Endometrium (tissue), 2 donors: ENCODE data around the gene TIMELESS.
"Not testable (repeated sequence)": the region's sequence is repeated elsewhere in the genome, so short reads cannot be mapped to it uniquely, and the experiment has no call there.

Source experiments
- FAIRE-seq: peaks from 2 replicates; lab custom pipeline; 2012; peaks lifted over from hg19 to GRCh38; lab: Jason Lieb, UNC
- donor health status: control.
- donor health status: control.

The TIMELESS gene

GRCh38 chr12:56448860-56449621, at the start of gene TIMELESS:
TIMELESS (minus strand) TSS chr12:56449426; CDS start chr12:56434170, 15,256 bp downstream.
- FAIRE-seq: peak; percentile 33

DNA sequence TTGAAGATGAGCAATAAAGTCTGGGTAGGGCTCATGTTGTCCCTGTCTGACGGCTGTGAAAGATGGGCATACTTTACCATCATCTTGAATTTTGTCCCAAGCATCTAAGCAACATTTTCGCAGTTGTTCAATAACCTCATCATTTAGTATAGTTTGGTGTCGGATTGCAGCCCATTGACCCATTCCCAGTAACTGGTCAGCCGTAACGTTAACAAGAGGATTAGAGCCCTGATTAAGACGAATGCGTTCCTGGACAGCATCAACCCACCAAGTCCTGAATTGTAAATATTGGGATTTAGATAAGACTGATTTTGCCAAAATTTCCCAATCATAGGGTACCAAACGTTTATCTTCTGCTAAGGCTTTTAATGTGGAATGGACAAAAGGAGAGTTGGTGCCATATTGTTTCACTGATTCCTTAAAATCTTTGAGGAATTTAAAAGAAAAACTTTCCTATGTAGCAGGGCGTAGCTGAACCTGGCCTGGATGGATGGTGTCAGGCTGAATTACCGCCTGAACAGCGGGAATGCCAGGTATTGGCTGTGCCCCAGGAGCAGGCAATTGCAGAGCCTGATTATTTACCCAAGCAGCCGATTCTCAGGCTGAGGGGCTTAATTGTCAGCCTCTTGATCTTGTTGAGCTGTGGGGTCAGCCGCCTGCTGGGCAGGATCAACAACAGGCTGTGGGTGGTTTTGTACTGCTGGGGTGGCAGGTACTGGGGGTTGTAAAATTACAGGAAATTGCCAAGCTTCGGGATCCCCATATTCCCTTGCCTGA, 49.1 kb upstream of the TIMELESS start:
- not testable (repeated sequence) for FAIRE-seq

- FAIRE-seq: not testable (repeated sequence)
Observed at GRCh38 chr12:56496704-56497103, 47.5 kb upstream of the TIMELESS start.

GRCh38 chr12:56494481-56494880, 45.3 kb upstream of the TIMELESS start:
- FAIRE-seq: not testable (repeated sequence)

DNA sequence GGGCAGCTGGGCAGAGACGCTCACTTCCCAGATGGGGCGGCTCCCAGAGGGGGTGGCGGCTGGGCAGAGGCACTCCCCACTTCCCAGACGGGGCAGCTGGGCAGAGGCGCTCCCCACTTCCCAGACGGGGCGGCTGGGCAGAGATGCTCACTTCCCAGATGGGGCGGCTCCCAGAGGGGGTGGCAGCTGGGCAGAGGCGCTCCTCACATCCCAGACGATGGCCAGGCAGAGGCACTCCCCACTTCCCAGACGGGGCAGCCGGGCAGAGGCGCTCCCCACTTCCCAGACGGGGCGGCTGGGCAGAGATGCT, 44.8 kb upstream of the TIMELESS start:
- not testable (repeated sequence) for FAIRE-seq

DNA sequence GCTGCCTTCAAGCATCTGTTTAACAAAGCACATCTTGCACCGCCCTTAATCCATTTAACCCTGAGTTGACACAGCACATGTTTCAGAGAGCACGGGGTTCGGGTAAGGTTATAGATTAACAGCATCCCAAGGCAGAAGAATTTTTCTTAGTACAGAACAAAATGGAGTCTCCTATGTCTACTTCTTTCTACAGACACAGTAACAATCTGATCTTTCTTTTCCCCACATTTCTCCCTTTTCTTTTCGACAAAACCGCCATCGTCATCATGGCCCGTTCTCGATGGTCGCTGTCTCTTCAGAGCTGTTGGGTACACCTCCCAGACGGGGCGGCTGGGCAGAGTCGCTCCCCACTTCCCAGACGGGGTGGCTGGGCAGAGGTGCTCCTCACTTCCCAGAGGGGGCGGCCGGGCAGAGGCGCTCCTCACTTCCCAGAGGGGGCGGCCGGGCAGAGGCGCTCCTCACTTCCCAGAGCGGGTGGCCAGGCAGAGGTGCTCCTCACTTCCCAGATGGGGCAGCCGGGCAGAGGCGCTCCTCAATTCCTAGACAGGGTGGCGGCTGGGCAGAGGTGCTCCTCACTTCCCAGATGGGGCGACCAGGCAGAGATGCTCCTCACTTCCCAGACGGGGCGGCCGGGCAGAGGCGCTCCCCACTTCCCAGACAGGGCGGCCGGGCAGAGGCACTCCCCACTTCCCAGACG, 44.3 kb upstream of the TIMELESS start:
- FAIRE-seq: not testable (repeated sequence)

- FAIRE-seq: no peak
Observed at GRCh38 chr12:56490360-56490759, 41.1 kb upstream of the TIMELESS start.

DNA sequence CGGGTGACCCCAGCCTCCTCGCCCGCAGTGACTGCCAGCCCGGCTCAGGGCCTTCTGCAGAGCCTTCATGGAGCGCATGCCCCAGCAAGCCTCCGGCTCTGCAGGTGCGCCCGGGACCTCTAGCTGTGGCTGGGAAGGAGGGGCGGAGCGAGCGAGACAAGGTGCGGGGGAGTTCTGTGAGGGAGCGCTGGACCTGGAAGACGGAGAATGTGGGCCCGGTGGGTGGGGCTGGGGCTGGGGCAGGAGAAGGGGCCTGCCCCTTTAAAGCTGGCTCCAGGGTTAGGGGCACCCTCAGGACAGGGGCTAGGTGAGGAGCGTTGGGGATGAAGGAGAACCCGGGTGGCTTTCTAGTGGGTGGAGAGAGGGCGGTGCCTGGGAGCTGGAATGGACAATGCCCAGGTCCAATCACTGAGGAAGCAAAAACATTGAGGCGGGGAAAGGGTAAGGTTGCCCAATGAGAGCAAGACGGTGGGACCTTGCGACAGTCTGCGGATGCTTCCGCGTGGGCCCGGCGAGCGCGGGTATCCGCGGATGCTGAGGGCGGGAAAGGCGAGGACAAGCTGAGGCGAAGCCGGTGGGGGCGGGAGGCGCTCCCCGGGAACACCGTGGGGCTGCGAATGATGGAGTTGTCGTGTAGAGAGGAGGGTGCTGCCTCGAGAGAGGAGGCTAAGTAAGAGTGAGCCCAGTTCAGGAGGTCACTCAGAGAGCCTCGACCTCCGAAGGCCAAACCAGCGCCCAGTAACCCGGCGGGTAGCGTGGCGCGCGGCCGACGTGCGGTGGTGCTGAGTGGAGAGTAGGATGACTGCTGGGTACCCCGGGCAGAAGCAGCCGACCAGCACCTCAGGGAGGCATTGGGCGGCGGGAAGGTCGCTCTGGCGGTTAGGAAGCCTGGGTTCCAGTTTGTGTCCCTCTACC, 39.1 kb upstream of the TIMELESS start, which contains the start of gene GLS2:
Gene GLS2, minus strand, starts transcription at position 121 of the 915 bp plus-strand sequence. Its CDS starts 43 bp downstream, at position 78.
- FAIRE-seq: no peak

- FAIRE-seq: no peak
Observed at GRCh38 chr12:56487448-56488040, 38.3 kb upstream of the TIMELESS start.

- no peak for FAIRE-seq
Observed at GRCh38 chr12:56486694-56487093, 37.5 kb upstream of the TIMELESS start.

GRCh38 chr12:56484566-56484965, 35.3 kb upstream of the TIMELESS start:
- no peak for FAIRE-seq

- FAIRE-seq: no peak
Observed at GRCh38 chr12:56479625-56480024, 30.4 kb upstream of the TIMELESS start.

GRCh38 chr12:56477521-56478225, 28.4 kb upstream of the TIMELESS start:
- no peak for FAIRE-seq

GRCh38 chr12:56476972-56477432, 27.8 kb upstream of the TIMELESS start:
- FAIRE-seq: no peak

DNA sequence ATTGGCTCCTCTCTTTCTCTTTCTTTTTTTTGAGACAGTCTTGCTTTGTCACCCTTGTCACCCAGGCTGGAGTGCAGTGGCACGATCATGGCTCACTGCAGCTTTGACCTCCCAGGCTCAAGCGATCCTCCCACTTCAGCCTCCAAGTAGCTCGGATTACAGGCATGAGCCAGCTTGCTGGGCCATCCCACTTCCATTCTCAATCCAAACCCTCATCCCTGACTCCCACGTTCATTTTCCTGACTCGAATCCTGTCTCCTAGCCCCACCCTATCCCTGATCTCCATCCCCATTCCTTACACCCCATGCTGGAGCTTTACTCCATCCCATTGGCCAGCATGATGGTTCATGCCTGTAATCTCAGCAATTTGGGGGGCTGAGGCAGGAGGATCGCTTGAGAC, 26.9 kb upstream of the TIMELESS start:
- no peak for FAIRE-seq

DNA sequence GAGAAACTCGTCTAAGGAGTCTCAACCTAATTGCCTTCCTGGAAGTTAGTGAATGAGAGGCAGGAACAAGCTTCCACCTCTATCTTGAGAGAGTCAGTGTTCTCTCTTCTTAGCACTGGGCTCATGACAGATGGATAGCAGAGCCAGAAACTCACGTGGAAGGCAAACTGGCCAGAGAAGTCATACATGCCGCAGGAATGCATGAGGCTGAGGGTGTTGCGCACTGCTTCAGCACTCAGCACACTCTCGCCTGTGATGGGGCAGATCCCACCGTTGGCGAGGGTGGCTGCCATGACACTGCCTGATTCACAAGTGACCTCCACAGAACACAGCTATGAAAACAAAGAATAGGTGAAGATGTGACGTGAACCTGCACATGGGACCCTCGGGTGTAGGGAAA, 25.2 kb upstream of the TIMELESS start:
- no peak for FAIRE-seq

GRCh38 chr12:56469007-56469930, 20.0 kb upstream of the TIMELESS start:
- FAIRE-seq: no peak

DNA sequence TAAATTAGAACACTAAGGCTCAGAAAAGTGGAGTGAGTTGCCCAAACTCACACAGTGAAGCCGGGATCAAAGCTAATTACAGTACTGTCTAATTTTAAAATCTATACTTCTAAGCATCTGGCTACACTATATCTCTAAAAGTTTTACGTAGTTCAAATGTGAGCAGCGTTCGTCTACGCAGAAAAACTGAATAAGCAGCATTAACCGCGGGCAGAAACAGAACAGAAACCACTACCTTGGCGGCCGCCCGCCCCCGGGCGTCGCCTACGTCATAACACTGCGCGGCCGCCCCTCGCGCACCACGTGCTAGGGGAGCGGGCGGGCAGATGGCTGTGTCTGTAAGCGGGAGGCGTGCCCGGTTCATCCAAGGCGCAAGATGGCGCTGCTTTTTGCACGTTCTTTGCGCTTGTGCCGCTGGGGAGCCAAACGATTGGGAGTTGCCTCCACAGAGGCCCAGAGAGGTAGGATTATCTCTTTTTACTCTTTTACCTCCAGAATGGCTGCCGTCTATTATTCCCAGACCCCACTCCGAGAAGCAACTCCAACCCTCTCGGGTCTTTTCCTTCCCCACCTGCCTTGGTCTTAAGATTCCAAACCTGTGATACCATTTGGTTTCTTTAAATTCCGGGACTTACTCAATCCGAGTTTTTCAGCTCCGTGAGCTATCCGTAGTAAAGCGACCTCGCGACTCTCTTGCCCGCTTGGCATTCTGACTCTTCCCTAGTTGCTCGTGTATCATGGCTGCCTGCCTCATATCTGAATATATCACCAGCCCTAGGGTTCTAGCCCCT, 19.2 kb upstream of the TIMELESS start, which contains the start of gene SPRYD4:
Gene SPRYD4, plus strand, starts transcription at position 363 of the 791 bp plus-strand sequence. Its CDS starts 14 bp downstream, at position 377.
- FAIRE-seq: no peak
